ENCODE data around the gene SLC45A1. TPM values are rescaled to one million over a fixed set of nuclear protein-coding genes. Genes with fewer than 3 reads are reported as not detected.

SLC45A1 gene
- total RNA-seq, 1 donor from 2014 or later: 1.7 TPM

GRCh38 chr1:8392522-8392921, 74.6 kb downstream of the SLC45A1 start:
- DNase-seq: no peak

Measured in dermis blood vessel endothelial cell (primary cell).